Left ventricle myocardium inferior (tissue), 1 donor: ENCODE data around the gene TBXAS1. TPM values are rescaled to one million over a fixed set of nuclear protein-coding genes. Genes with fewer than 3 reads are reported as not detected.

ENCODE experiments used
- DNase-seq: peaks from one replicate; pipeline ENCODE4 v3.0.0-alpha.2; 2020
- H3K27ac ChIP-seq: fragments of 200-600 bp; replicated peaks from 2 replicates; pipeline ENCODE4 v1.8.0; 2021
- H3K27me3 ChIP-seq: fragments of 200-600 bp; 2 replicates; pipeline ENCODE4 v1.8.0; 2021; ENCODE audit warnings: low read depth
- H3K36me3 ChIP-seq: fragments of 200-600 bp; 2 replicates; pipeline ENCODE4 v1.8.0; 2021
- H3K4me1 ChIP-seq: fragments of 200-600 bp; 2 replicates; pipeline ENCODE4 v1.8.0; 2021
- H3K4me3 ChIP-seq: fragments of 200-600 bp; 2 replicates; pipeline ENCODE4 v1.8.0; 2021; ENCODE audit warnings: mild to moderate bottlenecking, moderate library complexity
- H3K9me3 ChIP-seq: fragments of 200-600 bp; replicated peaks from 2 replicates; pipeline ENCODE4 v1.8.0; 2021
- CTCF ChIP-seq: fragments of 200-600 bp; IDR thresholded peaks from 2 replicates; pipeline ENCODE4 v1.8.0; 2021; ENCODE audit warnings: antibody characterized with exemption, mild to moderate bottlenecking, borderline replicate concordance
- intact Hi-C: fragments of 100-400 bp; cut with micrococcal nuclease; formaldehyde crosslinking; loops from one replicate; pipeline ENCODE4 v1.11.0; 2022
- total RNA-seq: library from RNA; stranded (reverse); fragmentation: NEBNext Ultra II Directional; extraction: Animal tissue kit (Norgen Biotek cat#: 25700); gene quantifications from one replicate; pipeline ENCODE4 v1.2.1, GENCODE V29; 2021
- donor health status: DM: no; HTN: yes; CAD: no; lungs with severe emphysema.

The TBXAS1 gene
- total RNA-seq, 1 donor from 2014 or later, result 3.9 TPM

GRCh38 chr7:140053812-140054539 is 224.9 kb downstream of the TBXAS1 start:
- peaks cover 43% of the 10 kb centered on the region for H3K36me3 ChIP-seq
- intact Hi-C loops, result no loop called here
- peaks cover 41% of the 10 kb centered on the region for H3K4me1 ChIP-seq
- no peaks in the 10 kb centered on the region for H3K27me3 ChIP-seq
- TF ChIP-seq CTCF, result no peak
- H3K9me3 ChIP-seq, result no peaks in the 10 kb centered on the region
- H3K27ac ChIP-seq, result no peak overlapping the region
- no peak for DNase-seq
- H3K4me3 ChIP-seq, result no peak overlapping the region

- no peak for TF ChIP-seq CTCF
- Histone ChIP-seq H3K27me3 (no peaks in the 10 kb centered on the region), H3K4me3 (no peak overlapping the region), H3K9me3 (no peaks in the 10 kb centered on the region), H3K36me3 (peaks cover 43% of the 10 kb centered on the region), H3K27ac (no peak overlapping the region), H3K4me1 (peaks cover 41% of the 10 kb centered on the region)
- DNase-seq, result no peak
- intact Hi-C loops, result no loop called here
Measured at GRCh38 chr7:140054751-140055150, 225.7 kb downstream of the TBXAS1 start.

GRCh38 chr7:140055833-140056232 is 226.8 kb downstream of the TBXAS1 start:
- H3K9me3 ChIP-seq, result no peaks in the 10 kb centered on the region
- no peak for DNase-seq
- peaks cover 43% of the 10 kb centered on the region for H3K36me3 ChIP-seq
- H3K27me3 ChIP-seq, result no peaks in the 10 kb centered on the region
- H3K27ac ChIP-seq, result no peak overlapping the region
- peaks cover 41% of the 10 kb centered on the region for H3K4me1 ChIP-seq
- TF ChIP-seq CTCF, result no peak
- intact Hi-C loops, result no loop called here
- no peak overlapping the region for H3K4me3 ChIP-seq

- H3K4me3 ChIP-seq, result no peak overlapping the region
- intact Hi-C loops, result no loop called here
- peaks cover 47% of the 10 kb centered on the region for H3K4me1 ChIP-seq
- peaks cover 43% of the 10 kb centered on the region for H3K36me3 ChIP-seq
- no peak overlapping the region for H3K27ac ChIP-seq
- TF ChIP-seq CTCF, result no peak
- H3K27me3 ChIP-seq, result no peaks in the 10 kb centered on the region
- DNase-seq, result no peak
- H3K9me3 ChIP-seq, result no peaks in the 10 kb centered on the region
Measured at GRCh38 chr7:140056431-140057142, 227.5 kb downstream of the TBXAS1 start.

GRCh38 chr7:140057143-140057535 is 228.1 kb downstream of the TBXAS1 start:
- DNase-seq, result no peak
- Histone ChIP-seq H3K27me3 (no peaks in the 10 kb centered on the region), H3K36me3 (peaks cover 43% of the 10 kb centered on the region), H3K4me1 (peaks cover 53% of the 10 kb centered on the region), H3K27ac (no peak overlapping the region), H3K9me3 (no peaks in the 10 kb centered on the region), H3K4me3 (no peak overlapping the region)
- TF ChIP-seq CTCF, result no peak
- intact Hi-C loops, result no loop called here
